GM06990 (cell line): ENCODE results near the gene SOX8.

Source experiments
- DNase-seq: peaks from one replicate; pipeline ENCODE4 v3.0.0-alpha.2; 2011; ENCODE audit not compliant: insufficient read length; ENCODE audit errors: extremely low read depth
- H3K27me3 ChIP-seq: replicated peaks from 2 replicates; pipeline ENCODE4 v1.6.0; 2011; ENCODE audit warnings: low read length; ENCODE audit not compliant: control insufficient read depth, insufficient read depth
- H3K36me3 ChIP-seq: 2 replicates; pipeline ENCODE4 v1.5.1; 2011; ENCODE audit warnings: low read length; ENCODE audit not compliant: control insufficient read depth, insufficient read depth
- H3K4me3 ChIP-seq: replicated peaks from 2 replicates; pipeline ENCODE4 v1.5.1; 2011; ENCODE audit warnings: low read depth, mild to moderate bottlenecking, control low read depth, low read length
- TF ChIP-seq, protein P1 (sequence below): IDR thresholded peaks from 2 replicates; pipeline ENCODE4 v1.5.1; 2011; ENCODE audit warnings: low read length, control low read depth, mild to moderate bottlenecking, inconsistent platforms; ENCODE audit not compliant: insufficient read depth, poor library complexity, severe bottlenecking

The SOX8 gene

DNA sequence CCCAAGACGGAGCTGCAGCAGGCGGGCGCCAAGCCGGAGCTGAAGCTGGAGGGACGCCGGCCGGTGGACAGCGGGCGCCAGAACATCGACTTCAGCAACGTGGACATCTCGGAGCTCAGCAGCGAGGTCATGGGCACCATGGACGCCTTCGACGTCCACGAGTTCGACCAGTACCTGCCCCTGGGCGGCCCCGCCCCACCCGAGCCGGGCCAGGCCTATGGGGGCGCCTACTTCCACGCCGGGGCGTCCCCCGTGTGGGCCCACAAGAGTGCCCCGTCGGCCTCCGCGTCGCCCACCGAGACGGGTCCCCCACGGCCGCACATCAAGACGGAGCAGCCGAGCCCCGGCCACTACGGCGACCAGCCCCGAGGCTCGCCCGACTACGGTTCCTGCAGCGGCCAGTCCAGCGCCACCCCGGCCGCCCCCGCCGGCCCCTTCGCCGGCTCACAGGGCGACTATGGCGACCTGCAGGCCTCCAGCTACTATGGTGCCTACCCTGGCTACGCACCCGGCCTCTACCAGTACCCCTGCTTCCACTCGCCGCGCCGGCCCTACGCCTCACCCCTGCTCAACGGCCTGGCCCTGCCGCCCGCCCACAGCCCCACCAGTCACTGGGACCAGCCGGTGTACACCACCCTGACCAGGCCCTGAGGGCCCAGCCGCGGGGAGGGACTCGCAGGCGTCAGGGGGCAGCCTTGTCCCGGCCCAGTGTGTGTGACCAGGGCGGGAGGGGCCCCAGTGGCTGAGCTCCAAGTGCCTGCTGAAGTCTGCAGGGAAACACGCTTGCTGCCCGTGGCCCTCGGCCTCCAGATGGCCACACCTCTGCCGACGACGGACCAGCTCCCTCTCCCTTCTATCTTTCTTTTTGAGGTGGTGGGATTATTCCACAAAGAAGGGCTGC lies 3.4 kb downstream of the SOX8 start:
- no peak for DNase-seq
- Histone ChIP-seq H3K36me3 (no peaks in the 10 kb centered on the region), H3K27me3 (no peaks in the 10 kb centered on the region; the same call in 1 of the 2 replicates), H3K4me3 (no peak overlapping the region)
- TF ChIP-seq, protein P1, sequence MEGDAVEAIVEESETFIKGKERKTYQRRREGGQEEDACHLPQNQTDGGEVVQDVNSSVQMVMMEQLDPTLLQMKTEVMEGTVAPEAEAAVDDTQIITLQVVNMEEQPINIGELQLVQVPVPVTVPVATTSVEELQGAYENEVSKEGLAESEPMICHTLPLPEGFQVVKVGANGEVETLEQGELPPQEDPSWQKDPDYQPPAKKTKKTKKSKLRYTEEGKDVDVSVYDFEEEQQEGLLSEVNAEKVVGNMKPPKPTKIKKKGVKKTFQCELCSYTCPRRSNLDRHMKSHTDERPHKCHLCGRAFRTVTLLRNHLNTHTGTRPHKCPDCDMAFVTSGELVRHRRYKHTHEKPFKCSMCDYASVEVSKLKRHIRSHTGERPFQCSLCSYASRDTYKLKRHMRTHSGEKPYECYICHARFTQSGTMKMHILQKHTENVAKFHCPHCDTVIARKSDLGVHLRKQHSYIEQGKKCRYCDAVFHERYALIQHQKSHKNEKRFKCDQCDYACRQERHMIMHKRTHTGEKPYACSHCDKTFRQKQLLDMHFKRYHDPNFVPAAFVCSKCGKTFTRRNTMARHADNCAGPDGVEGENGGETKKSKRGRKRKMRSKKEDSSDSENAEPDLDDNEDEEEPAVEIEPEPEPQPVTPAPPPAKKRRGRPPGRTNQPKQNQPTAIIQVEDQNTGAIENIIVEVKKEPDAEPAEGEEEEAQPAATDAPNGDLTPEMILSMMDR: no peak

DNA sequence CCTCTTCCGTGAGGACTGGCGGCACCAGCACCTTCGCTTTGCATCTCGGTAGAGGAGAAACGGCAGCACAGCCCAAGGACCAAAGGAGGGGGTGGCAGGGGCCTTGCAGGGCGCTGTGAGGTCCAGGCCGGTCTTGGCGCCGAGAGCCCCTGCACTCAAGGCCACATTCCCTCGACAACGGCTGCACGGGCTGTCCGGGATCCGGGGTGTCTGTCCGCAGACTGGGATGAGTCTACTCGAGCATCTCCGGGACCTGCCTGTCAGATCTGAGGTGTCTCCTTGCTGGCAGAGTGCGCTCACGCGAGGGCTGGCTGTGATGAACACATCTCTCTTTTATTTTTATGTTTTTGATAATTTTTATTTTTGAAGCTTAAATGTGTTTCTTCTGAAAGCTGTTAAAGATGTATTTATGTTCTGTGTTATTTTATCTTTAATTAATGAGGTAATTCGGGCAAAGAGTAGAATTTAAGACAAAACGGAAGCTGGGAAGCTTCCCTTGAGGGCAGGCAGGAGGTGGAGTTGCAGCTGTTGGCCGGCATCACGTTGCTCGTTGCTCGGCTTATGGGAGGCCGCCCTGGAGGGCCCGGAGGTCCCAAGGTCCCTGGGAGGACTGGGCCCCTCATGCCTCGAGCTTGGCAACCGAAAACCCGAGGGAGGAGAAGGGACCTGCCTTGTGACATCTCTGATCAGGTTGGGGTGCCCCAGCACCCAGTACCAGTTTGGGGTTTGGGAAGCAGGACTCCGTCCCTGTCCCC lies 4.3 kb downstream of the SOX8 start:
- no peak overlapping the region for H3K4me3 ChIP-seq
- no peaks in the 10 kb centered on the region for H3K36me3 ChIP-seq
- no peaks in the 10 kb centered on the region; the same call in 1 of the 2 replicates for H3K27me3 ChIP-seq
- TF ChIP-seq, protein P1: no peak
- no peak for DNase-seq

DNA sequence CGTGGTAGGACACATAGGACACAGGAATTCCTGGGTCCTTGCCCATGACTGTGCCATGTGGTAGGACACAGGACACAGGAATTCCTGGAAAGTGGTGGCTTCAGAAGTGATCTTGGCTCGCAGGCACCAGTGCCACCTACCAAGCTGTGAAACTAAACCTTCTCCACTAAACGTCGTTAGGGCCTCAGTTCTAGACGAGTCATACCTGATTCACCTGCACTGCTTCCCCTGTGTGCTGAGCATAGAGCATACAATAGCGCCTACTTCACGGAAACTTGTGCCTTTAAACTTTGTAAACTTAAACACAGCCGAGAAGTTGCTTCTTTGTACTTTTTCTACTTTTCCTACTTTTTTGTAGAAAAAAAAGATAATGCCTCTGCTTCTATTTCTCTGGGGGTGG lies 4.8 kb downstream of the SOX8 start:
- no peaks in the 10 kb centered on the region; the same call in 1 of the 2 replicates for H3K27me3 ChIP-seq
- no peak overlapping the region for H3K4me3 ChIP-seq
- TF ChIP-seq, protein P1: no peak
- H3K36me3 ChIP-seq: no peaks in the 10 kb centered on the region
- no peak for DNase-seq

DNA sequence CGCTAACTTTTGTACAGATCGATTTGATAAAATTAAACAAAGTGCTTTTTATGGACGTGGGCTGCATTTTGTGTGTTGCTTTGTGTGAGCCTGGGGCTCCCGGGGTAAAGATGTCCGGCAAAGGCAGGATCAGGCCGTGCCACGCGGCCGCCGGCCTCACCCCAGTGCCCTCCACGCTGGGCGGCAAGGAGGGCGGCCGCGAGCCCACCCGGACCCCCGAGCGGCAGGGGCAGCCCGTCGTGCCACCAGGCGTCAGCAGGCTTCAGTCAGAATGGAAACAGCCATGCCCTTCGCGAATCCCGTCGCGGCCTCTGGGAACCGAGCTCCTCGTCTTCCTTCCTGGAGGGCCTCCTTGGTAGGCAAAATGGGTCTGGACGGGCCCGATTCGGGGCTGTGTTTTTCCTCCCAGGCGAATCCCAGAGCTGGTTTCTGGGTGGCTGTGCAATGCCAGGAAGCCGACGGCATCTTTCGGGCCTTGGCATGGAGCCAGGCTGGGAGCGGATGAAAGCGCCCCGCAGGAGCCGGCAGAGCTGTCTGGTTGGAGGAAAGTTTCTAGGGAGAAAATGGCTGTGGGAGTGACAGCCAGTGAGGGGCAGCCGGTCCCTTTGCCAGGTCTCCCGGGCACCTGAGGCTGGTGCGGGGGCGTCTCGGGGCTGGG lies 5.5 kb downstream of the SOX8 start:
- no peak overlapping the region for H3K4me3 ChIP-seq
- TF ChIP-seq, protein P1: no peak
- no peaks in the 10 kb centered on the region; the same call in 1 of the 2 replicates for H3K27me3 ChIP-seq
- no peak for DNase-seq
- H3K36me3 ChIP-seq: no peaks in the 10 kb centered on the region

DNA sequence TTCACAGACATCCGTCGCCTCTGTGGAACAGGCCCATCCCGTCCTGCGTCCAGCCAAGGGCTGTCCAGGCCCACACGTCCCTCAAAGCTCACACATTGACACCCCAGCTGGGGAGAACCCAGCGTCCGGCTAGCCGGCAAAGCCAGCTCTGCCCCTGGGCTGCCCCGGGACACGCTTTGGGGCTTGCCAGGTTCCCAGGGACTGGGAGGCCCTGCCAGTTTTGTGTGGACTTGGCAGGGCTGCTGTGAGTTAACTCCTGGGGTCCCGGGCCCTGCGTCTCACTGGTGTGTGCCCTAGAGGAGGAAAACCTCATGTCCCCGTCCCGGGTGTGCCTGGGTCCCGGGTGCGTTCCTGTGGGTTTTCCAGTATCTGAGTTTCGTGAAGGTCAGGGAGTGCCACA lies 6.3 kb downstream of the SOX8 start:
- no peak for DNase-seq
- Histone ChIP-seq H3K36me3 (no peaks in the 10 kb centered on the region), H3K27me3 (no peaks in the 10 kb centered on the region), H3K4me3 (no peak overlapping the region)
- TF ChIP-seq, protein P1: no peak
